HG02642 (cell line): ENCODE measurements around the gene LRRC56.

Source experiments
- ATAC-seq: cut with Tn5 transposase; IDR thresholded peaks from one replicate; pipeline ENCODE4 v1.9.1; 2021; ENCODE audit warnings: mild to moderate bottlenecking; ENCODE audit not compliant: unreplicated experiment, poor library complexity

Gene LRRC56

DNA sequence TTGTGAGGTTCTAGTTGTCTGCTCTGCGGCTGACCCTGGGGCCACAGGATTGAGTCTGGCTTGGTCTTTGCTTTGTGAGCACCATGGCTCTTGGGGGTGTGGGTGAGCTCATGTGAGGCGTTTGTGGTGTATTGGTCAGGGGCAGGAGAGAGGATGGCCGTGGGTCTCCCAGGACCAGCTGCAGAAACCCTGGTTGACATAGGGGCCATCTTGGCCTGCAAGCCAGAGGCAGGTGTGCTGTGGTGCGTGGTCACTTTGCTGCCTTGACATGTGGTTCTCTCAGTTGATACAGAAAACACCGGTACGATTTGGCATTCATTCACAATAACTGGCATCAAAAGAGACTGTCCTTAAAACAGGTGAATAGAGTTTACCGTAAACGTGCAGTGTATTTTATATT, 50.2 kb downstream of the LRRC56 start:
- no peak for ATAC-seq

DNA sequence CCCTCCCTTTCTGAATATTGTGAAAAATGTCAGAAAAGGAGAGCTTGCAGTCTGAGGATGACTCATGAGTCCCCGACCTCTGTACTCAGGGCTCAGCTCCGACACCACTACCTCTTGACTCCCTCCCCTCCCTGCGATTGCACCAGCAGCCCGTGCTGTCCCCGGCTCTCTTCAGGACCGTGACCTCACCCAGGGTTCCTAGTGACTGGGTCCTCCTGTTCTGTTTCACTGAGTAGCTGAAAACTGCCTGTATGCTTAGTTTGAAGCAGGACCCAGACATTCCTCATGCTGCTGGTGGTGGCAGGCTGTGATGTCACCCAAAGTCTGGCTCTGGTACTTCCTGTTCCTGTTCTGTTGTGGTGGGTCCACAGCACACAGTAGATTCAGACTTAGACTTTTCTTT, 50.7 kb downstream of the LRRC56 start:
- no peak for ATAC-seq

DNA sequence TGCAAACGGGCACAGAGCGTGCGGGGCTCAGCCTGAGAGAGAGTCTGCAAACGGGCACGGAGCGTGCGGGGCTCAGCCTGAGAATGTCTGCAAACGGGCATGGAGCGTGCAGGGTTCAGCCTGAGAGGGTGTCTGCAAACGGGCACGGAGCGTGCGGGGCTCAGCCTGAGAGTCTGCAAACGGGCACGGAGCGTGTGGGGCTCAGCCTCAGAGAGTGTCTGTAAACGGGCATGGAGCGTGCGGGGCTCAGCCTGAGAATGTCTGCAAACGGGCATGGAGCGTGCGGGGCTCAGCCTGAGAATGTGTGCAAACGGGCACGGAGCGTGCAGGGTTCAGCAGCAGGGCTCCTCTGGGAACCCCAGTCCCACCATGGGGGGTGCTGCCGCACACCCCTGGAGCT, 52.5 kb downstream of the LRRC56 start:
- ATAC-seq, result no peak

DNA sequence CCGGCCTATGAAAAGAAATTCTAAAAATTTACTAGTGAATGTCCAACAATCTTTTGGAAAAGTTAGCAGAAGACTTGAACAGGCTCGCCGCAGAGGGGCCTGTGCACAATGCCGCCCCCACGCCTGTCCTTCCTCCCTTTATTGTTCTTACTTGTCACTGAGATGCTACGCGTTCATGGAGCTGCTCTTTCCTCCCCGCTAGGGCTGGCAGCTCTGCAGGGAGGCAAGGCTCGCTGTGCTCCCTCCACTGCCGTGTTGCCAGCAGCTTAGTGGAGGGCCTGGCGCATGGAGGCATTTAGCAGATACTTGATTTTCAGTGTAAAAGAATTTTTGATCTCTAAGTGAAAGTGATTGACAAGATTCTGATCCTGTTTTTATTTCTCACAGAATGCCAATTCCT, 53.7 kb downstream of the LRRC56 start:
- no peak for ATAC-seq

DNA sequence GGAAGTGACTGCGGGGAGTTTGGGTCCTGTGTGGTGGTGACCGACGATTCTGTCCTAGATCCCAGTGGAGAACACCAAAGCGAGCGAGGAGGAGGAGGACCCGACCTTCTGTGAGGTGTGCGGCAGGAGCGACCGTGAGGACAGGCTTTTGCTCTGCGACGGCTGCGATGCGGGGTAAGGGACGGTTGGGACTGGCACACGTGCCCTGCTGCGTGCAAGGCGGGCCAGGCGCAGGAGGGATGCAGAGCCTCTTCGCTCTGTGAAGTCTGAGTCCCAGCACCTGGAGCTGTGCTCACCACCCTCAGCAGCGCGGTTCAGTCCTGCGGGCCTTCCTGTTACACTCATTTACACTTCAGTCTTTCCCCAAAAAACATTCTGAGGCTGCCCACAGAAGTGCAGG, 55.2 kb downstream of the LRRC56 start:
- no peak for ATAC-seq

DNA sequence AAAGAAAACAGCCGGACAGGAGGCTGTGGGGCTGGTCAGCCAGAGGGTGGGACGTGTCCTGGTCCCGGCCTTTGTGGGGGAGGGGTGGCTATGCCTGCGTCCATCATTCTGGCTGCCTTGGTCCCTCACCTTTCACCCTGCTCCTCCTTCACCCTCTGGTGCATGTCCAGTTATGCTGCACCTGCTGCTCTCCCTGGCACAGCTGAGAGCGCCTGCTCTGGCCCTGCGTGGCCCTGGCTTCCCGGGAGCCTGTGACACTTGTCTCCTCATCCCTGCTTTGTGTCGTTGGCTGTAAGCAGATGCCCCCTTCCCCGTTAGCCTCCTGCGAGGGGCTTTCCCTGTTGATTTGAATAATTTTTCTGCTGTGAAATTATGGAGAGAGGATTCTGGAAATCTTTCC, 55.6 kb downstream of the LRRC56 start:
- ATAC-seq, result no peak

DNA sequence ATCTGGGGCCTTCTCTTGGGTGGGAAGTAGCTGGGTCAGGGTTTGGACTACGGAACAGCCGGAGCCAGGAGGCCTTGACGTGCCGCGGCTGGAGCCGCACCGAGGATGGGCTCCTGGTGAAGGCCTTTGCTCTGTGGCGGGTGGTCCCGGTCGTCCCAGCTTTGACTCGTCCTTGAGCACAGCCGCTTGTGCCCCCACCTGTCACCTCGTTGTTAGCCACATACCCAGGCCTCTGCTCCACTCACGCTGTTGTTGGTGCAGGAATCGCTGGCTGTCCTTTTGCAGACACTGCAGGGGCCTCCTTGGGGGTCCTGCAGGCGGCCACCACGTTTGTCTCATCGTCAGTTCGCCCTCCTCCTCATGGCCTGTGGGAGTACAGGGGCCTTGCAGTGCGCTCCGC, 56.0 kb downstream of the LRRC56 start:
- ATAC-seq, result no peak

DNA sequence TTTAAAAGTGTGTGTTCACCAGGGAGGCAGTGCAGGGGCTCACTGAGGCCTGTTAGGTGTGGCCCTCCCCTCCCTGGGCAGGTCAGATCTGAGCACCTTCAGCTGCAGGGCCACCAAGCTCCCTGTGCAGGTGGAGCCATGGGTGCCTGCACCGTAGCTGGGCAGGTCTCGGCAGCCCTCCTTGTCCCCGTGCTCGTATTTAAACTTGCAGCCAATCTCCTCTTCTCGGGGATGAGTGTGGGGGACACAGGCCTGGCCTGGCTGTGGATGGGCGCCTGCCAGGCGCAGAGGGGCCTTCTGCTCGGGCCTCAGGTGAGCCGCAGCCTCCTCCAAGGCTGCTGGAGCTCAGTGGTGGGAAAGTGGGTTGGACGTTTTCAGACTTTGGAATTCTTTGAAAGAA, 58.1 kb downstream of the LRRC56 start:
- no peak for ATAC-seq

DNA sequence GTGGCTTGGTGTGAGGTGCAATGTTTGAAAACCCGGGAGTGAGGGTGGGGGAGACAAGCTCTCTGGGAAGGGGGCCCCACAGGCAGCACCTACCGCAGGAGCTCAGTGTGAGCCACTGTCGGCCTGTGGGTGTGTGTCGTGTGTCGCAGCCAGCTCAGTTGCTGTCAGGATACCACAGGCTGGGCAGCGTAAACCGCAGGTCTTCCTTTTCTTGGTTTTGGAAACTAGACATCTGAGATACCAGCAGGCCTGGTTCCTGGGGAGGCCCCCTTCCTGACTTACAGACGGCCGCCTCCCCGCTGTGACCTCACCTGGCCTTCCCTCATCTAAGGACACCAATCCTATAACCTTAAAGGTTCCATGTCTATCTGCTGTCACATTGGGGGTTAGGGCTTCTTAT, 59.0 kb downstream of the LRRC56 start:
- ATAC-seq, result no peak

DNA sequence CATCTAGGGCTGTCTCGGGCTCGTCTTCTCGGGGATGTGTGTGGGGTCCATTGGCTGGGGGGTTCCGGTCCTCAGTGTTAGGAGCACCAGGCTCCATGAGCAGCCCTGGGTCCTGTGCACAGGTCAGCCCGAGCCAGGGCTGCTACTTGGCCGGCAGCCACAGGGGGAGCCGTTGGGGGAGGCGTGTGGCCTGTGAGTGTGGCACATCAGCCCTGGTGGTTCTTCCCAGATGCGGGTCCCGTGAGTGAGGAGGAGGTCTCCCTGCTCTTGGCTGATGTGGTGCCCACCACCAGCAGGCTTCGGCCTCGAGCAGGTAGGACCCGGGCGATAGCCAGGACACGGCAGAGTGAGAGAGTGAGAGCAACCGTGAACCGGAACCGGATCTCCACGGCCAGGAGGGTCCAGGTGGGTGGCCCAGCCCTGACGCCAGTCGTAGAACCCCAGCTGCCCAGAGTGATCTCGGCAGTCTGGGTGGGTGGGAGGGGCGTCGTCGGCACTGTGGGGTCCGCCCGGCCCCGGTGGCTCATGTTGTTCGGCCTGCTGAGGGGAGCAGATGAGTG, 59.9 kb downstream of the LRRC56 start:
- ATAC-seq, result no peak

DNA sequence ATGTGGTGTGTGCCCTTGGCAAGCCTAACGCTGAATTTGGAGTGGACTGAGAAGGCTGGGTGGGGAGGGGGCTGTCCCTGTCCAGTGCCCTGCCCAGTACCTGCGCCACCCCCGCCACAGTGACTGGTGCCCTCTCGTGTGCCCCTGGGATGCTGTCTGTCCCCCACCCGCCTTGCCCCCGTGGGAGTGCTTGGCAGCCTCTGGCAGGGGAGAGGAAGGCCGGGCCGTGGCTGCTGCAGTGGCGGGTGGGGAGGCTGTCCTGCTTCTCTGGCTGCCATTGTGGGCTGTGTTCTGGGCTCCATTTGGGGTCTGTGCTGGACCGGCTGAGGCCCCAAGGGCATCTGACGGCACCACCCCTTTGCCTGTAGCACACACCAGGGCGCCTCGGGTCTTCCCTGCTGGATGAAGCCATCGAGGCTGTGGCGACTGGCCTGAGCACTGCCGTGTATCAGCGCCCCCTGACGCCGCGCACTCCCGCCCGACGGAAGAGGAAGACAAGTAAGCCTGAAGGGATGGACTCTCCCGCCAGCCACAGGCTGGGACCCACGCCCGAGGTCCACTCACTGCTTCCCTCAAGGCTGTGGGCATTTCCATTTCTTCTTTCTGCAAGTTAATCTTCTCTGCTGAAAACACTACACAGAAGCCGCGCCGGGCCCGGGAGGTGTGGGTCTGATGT, 60.8 kb downstream of the LRRC56 start:
- no peak for ATAC-seq

DNA sequence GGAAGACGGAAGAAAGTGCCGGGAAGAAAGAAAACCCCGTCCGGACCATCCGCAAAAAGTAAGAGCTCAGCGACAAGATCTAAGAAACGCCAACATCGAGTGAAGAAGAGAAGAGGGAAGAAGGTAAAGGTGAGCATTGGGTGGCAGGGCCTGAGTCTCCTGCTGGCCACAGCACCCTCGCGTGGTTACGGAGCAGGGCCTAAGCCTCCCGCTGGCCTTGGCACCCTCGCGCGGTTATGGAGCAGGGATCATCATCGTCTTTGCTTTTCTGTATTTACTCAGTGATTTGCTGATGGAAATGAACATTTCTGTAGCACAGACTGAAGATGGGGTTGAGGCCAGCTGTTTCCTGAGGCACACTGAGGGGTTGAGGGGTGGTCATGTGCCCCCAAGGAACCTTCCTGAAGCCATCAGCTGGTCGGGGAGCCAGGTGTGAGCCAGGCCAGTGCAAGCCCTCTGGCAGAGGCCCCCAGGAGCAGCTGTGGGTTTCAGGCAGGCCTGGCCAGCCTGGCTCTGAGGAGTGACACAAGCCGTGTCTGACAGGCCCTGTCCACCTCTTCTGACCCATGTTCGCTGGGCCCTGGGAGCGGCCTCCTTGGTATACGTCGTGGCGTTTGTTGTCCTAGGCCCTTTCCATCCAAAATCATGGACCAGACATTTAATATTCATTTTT, 64.4 kb downstream of the LRRC56 start:
- ATAC-seq, result no peak

DNA sequence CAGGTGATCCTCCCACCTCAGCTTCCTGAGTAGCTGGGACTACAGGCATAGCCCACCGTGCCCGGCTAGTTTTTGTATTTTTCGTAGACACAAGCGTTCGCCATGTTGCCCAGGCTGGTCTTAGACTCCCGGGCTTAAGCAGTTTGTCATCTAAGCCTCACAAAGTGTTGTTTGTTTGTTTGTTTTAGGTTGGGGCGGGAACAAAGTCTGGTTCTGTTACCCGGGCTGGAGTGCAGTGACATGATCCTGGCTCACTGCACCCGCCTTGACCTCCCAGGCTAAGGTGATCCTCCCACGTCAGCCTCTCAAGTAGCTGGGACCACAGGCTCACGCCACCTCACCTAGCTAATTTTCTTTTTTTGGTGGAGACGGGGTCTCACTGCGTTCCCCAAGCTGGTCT, 65.8 kb downstream of the LRRC56 start:
- no peak for ATAC-seq
